Activated effector memory CD4-positive, alpha-beta T cell treated with anti-CD3 and anti-CD28 coated beads, Interleukin-2, amount 50 U/mL, for 16 hours (primary cell): ENCODE measurements around the gene COL6A1.
"Not testable (repeated sequence)": the region's sequence is repeated elsewhere in the genome, so short reads cannot be mapped to it uniquely, and the experiment has no call there.

Experiments used
- DNase-seq: peaks from one replicate; pipeline ENCODE4 v3.0.0-alpha.2; 2020

Gene COL6A1

DNA sequence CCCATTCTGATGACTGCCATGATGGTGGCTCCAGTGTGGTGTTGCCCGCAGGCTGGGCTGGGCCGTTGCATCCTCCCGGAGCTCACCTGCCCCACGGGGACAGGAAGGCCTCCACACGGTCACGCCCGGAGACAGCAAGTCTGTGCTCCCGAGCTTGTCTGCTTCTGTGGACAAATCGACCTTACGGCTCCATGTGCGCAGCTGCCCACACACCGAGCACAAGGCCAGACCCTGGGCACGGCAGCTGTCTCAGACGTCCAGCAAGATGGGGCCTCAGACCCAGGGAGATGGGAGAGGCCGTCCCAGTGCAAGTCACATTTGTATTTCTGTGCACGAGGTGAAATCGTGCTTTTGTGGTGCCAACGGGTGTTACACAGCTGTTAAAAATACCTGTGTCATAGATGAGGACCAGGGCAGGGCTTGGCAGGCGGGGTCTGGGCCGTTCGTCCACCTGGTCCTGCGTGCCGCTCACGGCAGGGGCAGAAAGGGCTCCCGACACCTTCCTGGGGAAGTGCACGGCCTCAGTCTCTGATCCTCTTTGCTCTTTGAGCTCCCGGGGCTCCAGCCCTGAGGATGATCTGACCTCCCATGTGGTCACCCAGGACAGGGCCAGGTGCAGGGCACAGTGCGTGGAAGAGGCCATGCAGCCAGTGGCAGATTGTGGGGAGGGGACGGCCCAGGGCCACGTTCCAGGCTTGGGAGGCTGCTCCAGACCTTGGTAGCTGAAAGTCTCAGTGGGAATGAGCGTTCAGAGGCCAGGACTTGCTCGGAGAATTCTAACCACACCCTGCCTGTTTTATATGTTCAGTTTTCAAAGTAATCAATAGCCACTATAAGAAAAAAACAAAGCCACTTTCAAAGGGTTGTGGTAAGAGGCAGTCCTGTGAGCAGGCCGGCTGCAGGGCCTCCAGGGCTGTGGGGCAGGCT is 13.5 kb downstream of the COL6A1 start:
- DNase-seq, result peak; percentile 53

DNA sequence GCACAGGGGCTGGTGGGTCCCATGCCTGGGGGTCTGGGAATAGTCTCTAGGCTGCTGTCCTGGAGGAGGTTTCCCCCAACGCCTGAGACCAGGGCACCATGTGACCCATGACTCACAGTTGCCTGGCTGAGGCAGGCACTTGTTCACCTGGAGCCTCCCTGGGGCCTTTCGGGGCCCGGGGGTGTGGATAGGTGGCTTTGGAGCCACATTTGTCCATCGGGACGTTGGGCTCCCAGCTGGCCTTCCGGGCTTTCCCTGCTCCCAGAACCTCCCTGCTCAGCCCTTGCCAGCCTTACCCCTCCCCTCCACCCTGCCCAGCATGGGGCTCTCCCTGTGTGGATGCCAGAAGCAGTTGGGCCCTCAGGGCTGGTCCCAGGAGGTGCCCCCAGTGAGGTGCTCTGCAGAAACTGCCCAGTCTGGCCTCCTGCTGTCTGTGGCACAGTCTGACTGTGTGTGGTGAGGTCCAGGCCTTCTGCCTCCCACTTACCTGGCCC is 14.2 kb downstream of the COL6A1 start:
- DNase-seq, result peak; percentile 62

DNA sequence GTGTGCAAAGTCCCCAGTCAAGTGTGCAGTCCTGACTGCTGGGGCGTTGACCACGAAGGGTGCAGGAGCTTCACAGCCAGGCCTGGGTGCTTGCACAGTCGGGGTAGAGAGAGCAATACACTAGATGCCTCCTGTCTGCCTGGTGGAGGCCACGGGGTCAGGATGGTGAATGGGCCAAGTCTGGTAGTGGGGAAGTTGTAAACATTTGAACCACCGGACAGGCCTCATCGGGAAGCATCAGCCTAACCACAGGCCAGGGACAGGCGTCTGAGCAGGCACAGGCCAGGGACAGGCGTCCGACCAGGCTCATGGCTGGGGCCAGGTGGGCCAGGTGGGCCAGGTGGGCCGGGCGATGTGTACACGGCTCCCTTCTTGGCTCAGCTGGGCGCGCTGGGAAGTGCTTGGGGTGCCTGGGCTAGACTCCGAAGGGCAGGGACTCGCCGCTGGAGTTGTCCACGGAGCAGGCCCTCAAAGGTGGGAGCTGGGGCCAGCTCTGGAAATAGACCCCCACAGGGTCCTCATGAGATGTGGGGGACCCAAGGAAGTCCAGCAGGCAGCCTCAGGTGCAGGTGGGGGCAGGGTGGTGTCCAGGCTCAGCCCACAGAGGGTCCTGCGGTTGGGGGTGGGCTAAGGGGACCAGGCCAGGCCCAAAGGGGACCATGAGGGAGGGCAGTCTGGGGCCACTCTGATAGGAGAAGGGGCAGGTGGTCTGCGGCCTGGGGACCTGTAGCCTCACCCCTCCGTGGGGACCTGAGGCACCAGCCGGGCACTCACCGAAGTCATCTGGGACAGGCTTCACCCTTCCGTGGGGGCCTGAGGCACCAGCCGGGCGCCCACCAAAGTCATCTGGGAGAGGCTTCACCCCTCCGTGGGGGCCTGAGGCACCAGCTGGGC is 15.0 kb downstream of the COL6A1 start:
- DNase-seq, result peak; percentile 59

DNA sequence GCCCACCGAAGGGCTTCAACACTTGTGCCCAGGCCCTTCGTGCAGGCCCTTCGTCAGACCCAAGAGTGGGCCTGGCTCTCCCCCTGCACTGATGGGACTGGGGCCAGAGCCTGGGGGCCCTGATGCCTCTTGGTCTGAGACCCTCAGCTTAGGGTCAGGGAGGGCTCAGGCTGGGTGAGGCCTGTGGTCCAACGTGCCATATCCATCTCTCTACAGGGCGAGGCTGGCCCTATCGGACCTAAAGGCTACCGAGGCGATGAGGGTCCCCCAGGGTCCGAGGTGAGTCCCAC is 15.6 kb downstream of the COL6A1 start:
- DNase-seq, result peak; percentile 59

DNA sequence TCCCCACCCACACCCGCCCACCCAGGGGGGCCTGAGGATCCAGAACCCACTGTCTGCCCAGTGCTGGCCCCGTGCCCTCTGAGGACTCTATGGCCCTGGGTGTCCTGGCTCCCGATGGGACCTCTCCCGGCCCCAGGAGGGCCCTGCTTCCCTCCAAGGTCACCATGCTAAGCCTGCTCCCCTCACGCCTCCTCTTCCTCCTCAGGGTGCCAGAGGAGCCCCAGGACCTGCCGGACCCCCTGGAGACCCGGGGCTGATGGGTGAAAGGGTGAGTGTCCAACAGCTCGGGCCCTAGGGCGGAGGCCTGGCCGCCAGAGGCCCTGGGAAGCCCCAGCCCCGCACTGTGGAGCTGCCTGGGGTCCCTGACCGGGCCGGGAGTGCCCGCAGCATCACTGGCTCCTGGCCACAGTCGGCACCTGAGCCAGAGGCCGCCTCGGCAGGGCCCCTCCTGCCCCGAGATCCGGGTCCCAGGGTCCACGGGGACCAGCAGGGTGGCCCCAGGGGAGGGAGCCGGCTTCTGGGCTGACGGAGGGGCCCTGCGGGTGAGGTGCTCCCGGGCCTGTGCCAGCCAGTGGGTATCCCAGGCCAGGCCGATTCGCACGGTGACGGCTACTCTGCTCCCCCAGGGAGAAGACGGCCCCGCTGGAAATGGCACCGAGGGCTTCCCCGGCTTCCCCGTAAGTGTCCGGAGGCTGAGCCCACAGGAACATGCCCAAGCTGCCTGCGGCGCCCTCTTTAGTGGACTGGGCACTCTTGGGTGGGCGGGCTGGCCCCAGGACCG is 16.1 kb downstream of the COL6A1 start:
- peak; percentile 55 for DNase-seq

DNA sequence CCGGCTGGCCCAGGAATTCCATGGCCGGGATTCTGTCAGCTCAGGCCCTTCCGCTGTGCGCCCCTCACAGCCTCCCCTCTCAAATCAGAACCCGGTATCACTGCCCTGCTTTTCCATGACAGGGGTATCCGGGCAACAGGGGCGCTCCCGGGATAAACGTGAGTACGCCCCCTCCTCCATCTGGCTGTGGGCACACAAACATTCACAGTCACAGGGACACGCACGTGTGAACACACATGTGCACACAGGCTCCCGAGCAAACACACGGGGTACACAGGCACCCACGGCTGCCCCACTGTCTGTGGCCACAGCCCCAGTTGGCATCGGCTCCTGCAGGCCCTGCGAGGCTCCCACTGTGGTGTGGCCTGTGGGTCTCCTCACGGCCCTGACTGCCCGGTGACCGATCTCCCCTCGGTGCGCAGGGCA is 16.7 kb downstream of the COL6A1 start:
- DNase-seq, result peak; percentile 41

DNA sequence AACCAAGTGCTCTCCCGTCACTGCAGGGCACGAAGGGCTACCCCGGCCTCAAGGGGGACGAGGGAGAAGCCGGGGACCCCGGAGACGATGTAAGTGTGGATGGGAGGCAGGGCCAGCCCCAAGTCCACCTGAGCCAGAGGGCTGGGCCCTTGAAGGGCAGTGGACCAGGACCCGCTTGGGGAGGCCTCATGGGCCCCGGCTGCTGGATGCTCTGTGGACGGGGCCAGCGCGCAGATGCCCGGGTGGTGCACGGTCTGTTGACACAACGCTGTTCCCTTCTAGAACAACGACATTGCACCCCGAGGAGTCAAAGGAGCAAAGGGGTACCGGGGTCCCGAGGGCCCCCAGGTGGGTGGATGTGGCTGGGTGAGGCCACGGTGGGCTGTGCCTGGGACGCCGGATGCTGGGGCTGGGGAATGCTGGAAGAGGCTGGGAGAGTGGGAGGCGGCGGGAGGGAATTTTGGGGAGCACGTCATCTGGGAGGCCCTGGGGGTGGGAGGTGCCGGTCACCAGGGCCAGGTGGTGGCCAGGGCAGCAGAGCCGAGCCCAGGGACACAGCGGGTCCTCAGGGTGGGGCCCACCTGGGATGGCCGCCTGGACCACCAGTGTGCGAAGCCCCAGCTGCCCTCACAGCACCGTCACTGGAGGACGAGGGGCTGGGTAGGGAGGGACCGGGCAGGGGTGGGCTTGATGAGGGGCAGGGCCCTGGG is 17.5 kb downstream of the COL6A1 start:
- peak; percentile 59 for DNase-seq

DNA sequence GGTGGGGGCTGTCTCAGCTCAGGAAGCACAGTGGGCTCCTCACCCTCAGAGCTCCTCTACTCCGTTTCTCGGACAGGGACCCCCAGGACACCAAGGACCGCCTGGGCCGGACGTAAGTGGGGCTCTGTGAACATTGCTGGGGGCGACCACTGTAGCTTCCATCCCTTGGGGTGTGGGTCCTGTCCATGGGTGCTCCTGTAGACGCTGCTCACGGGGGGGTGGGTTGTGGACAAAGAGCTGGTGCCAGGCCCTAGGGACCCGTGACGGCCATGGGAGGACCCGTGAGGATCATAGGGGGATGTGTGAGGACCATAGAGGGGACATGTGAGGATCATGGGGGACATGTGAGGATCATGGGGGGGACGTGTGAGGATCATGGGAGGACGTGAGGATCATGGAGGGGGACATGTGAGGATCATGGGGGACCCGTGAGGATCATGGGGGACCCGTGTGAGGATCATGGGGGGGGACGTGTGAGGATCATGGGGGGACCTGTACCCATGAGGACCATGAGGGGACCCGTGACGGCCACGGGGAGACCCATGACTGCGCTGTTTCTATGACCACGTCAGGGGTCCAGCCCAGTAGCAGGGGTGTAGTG is 18.1 kb downstream of the COL6A1 start:
- DNase-seq, result peak; percentile 46

DNA sequence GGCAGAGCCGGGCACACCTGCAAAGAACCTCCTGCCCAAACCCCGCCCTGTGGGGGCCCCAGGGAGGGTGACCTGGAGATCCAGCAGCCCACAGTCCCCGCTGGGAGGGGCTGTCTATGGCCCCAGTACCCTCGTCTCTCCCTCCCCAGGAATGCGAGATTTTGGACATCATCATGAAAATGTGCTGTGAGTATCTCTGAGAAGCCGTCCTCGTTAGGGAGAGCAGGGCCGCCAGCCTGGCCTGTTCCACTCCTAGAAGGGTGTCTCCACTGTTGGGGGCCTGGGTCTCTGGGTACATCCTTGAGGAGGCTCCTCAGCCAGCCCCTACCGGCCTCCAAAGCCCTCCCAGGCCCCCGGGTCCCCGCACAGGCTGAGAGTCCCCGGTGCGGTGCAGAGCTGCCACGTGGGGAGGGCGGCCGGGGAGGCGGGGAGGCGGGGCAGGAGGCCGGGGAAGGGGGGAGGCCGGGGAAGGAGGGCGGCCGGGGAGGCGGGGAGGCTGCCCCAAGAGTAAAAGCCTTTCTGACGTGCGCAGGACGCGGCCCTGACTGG is 18.7 kb downstream of the COL6A1 start:
- DNase-seq, result peak; percentile 42

DNA sequence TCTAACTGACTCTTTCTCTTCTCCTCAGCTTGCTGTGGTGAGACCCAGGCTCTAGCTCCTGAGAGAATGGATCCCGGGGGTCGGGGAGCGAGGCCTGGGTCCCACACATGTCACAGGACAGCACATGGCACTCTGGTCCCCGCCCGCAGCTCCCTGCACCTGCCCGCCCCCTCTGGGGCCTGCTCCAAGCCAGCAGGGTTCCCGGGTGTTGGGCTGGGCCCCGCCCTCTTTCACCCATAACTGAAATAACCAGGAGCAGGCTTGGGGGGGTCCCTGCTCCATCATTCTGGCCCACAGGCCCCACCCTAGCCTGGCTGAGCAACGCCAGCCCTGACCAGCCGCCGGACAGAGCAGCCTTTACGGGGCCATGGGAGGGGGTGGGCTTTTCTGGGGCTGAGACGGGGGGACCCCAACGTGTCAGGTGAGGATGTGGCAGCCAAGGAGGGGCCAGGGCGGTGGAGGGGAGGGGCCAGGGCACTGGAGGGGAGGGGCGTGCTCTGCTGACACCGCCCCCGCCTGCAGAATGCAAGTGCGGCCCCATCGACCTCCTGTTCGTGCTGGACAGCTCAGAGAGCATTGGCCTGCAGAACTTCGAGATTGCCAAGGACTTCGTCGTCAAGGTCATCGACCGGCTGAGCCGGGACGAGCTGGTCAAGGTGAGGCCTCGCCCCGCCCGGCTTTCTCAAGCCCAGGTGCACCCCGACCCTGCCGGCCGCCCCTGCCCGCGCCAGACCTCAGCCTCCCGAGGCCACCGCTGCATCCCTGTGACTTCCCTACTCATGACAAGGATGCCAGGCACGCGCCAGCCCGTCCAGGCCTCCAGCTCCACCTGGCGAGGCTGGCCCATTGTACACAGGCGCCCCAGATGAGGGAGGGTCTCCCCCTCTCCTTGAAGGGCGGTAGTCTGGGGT is 19.4 kb downstream of the COL6A1 start:
- peak; percentile 45 for DNase-seq

DNA sequence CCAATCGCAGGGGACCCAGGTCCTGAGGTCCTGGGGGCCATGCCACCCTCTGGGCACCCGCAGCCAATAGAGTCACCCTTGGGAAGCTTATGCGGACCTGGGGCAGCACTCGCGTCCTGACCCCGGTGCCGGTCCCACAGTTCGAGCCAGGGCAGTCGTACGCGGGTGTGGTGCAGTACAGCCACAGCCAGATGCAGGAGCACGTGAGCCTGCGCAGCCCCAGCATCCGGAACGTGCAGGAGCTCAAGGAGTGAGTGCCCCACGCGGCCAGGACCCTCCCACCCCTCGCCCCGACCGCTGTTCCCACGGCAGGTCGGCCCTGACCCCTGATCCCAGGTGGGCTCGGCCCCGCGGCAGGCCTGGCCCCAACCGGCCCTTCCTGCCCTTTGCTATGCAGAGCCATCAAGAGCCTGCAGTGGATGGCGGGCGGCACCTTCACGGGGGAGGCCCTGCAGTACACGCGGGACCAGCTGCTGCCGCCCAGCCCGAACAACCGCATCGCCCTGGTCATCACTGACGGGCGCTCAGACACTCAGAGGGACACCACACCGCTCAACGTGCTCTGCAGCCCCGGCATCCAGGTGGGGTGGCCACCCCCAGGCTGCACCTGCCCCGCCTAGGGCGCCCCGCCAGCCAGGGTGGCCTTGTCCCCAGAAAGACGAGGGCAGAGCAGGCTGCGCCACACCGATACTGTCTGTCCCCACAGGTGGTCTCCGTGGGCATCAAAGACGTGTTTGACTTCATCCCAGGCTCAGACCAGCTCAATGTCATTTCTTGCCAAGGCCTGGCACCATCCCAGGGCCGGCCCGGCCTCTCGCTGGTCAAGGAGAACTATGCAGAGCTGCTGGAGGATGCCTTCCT is 20.5 kb downstream of the COL6A1 start:
- peak; percentile 52 for DNase-seq

DNA sequence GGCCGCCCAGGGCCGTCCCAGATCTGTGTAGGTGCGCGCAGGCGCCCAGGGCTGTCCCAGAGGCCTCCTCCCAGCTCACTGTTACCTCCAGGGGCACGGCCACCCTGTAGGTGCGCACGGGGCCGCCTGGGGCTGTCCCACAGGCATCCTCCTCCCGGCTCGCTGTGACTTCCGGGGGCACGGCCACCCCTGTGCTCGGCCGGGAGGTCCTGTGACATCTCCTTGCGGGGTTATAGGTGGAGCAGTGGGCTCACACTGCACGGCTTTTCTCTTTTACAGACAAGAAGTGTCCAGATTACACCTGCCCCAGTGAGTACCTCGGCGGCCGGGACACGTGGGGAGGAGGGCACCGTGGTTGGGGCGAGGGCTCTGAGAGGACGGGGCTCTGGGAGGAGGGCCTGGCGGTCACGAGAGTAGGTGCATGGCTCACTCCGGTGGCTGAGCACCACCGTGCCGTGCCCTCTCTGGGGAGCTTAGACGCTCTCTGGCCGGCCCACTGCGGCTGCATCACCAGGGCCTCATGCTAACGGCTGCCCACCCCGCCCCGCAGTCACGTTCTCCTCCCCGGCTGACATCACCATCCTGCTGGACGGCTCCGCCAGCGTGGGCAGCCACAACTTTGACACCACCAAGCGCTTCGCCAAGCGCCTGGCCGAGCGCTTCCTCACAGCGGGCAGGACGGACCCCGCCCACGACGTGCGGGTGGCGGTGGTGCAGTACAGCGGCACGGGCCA is 21.4 kb downstream of the COL6A1 start:
- DNase-seq, result peak; percentile 57

DNA sequence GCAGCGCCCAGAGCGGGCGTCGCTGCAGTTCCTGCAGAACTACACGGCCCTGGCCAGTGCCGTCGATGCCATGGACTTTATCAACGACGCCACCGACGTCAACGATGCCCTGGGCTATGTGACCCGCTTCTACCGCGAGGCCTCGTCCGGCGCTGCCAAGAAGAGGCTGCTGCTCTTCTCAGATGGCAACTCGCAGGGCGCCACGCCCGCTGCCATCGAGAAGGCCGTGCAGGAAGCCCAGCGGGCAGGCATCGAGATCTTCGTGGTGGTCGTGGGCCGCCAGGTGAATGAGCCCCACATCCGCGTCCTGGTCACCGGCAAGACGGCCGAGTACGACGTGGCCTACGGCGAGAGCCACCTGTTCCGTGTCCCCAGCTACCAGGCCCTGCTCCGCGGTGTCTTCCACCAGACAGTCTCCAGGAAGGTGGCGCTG is 22.0 kb downstream of the COL6A1 start:
- peak; percentile 59 for DNase-seq

DNA sequence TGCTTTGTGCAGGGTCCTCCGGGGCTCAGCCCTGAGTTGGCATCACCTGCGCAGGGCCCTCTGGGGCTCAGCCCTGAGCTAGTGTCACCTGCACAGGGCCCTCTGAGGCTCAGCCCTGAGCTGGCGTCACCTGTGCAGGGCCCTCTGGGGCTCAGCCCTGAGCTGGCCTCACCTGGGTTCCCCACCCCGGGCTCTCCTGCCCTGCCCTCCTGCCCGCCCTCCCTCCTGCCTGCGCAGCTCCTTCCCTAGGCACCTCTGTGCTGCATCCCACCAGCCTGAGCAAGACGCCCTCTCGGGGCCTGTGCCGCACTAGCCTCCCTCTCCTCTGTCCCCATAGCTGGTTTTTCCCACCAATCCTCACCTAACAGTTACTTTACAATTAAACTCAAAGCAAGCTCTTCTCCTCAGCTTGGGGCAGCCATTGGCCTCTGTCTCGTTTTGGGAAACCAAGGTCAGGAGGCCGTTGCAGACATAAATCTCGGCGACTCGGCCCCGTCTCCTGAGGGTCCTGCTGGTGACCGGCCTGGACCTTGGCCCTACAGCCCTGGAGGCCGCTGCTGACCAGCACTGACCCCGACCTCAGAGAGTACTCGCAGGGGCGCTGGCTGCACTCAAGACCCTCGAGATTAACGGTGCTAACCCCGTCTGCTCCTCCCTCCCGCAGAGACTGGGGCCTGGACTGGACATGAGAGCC is 22.7 kb downstream of the COL6A1 start:
- DNase-seq, result no peak

DNA sequence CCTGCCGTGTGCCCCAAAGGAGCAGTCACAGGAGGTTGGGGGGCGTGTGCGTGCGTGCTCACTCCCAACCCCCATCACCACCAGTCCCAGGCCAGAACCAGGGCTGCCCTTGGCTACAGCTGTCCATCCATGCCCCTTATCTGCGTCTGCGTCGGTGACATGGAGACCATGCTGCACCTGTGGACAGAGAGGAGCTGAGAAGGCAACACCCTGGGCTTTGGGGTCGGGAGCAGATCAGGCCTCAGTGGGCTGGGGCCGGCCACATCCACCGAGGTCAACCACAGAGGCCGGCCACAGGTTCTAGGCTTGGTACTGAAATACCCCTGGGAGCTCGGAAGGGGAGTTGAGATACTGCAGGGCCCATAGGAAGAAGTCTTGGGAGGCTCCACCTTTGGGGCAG is 23.5 kb downstream of the COL6A1 start:
- DNase-seq, result no peak

DNA sequence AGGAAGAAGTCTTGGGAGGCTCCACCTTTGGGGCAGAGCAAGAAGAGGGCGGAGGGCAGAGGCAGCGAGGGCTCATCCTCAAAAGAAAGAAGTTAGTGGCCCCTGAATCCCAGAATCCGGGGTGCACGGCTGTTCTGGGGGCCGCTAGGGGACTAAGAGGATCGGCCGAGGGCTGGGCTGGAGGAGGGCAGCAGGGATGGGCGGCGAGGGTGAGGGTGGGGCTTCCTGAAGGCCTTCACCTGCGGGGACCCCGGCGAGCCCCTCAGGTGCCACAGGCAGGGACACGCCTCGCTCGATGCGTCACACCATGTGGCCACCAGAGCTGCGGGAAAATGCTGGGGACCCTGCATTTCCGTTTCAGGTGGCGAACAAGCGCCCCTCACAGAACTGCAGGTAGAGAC is 23.9 kb downstream of the COL6A1 start:
- no peak for DNase-seq

DNA sequence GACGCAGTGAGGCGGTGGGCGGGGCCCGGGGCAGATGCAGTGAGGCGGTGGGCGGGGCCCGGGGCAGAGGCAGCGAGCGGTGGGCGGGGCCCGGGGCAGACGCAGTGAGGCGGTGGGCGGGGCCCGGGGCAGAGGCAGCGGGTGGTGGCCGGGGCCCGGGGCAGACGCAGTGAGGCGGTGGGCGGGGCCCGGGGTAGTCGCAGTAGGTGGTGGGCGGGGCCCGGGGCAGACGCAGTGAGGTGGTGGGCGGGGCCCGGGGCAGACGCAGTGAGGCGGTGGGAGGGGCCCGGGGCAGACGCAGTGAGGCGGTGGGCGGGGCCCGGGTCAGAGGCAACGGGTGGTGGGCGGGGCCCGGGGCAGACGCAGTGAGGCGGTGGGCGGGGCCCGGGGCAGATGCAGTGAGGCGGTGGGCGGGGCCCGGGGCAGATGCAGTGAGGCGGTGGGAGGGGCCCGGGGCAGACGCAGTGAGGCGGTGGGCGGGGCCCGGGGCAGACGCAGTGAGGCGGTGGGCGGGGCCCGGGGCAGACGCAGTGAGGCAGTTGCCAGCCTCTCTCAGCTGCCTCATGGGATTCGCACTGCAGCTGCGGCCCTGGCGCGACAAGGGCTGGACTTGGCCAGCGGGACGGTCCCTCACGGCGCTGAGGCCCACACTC is 24.4 kb downstream of the COL6A1 start:
- DNase-seq, result not testable (repeated sequence)
